SK-MEL-5 (cell line): Measurements from ENCODE around the gene LCMT1. TPM values are rescaled to one million over a fixed set of nuclear protein-coding genes. Genes with fewer than 3 reads are reported as not detected.
"Not testable (repeated sequence)": the region's sequence is repeated elsewhere in the genome, so short reads cannot be mapped to it uniquely, and the experiment has no call there.

ENCODE experiments used
- DNase-seq: peaks from one replicate; pipeline ENCODE4 v3.0.0-alpha.2; 2016; ENCODE audit warnings: low read depth, low spot score
- in situ Hi-C: cut with HindIII; loops from 2 replicates; pipeline ENCODE4 v1.10.0; 2016; ENCODE audit warnings: low sequenced_read_pairs, high pct_unique_total_duplicates, low pct_unique_long_range_greater_than_20kb
- polyA plus RNA-seq, 2 experiments: library from polyadenylated mRNA; depleted of rRNA; stranded (reverse); fragments of >200 nt; gene quantifications; 2 replicates each; pipeline ENCODE4 v1.2.3, GENCODE V29; 2015
- total RNA-seq: library from RNA; depleted of rRNA; stranded (reverse); fragments of >200 nt; shearing (Covaris generic); gene quantifications from 2 replicates; pipeline ENCODE4 v1.2.3, GENCODE V29; 2014; rRNA removed

LCMT1 gene
- 18.0 and 22.0 TPM in 2 replicates for total RNA-seq
- polyA plus RNA-seq (2015; cell fraction: cytosol; rRNA removed): 25.0 and 34.8 TPM in 2 replicates
- 16.7 and 30.5 TPM in 2 replicates for polyA plus RNA-seq (2015; cell fraction: nucleus; rRNA removed)

DNA sequence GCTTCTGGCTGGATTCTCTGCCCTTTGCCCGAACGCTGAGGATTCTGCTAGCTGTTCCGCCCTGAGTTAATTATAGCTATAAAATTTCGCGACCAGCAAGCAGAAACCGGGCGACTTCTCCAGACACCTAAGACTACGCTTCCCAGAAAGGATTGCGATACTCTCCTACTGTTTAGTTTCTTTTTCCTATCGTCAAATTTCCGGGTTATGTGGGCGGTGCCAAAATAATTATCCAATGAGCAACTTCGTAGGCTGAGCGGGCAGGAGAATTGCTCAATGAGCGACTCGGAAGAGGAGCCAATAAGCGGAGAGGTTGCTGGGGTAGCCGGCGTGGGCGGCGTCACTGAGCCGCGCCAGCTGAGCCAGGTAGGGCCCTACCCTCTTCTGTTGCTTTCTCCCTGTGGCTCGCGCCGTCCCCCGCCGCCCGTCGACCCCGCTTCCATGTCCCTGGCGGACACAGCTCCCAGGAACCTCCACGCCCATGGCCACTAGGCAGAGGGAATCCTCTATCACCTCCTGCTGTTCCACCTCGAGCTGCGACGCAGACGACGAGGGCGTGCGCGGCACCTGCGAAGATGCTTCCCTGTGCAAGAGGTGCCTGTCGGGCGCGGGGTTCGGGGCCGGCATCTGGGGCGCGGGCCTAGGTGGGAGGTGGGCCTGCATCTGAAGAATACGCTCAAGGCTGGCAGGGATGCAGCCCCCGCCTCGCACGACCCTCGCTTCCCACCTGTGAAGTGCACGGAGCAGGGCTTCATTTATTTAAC, at the start of gene LCMT1:
Gene LCMT1 (plus strand): TSS at position 340 of the 764 bp plus-strand sequence. CDS start 142 bp downstream, at position 482.
- DNase-seq: peak; percentile 98
- in situ Hi-C loops: no loop called here

DNA sequence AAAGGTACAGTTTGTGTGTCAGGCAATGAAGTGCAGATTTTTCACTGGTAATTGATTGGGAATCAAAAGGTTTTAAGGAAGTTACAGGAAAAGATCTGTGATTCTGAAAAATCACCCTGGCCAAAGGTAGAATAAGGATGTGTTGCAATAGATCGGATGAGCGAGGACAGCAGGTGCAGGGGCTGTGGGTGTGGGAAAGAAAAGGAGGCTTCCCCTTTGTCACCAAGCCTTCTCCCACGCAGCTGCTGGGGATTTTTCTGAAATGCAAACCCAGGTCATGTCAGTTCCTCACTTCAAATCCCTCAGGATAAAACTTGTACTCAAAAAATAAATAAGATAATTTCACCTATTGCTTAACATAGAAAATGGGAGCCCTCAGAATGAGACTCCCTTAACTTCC, 48.4 kb upstream of the LCMT1 start:
- DNase-seq: no peak
- in situ Hi-C loops: no loop called here

DNA sequence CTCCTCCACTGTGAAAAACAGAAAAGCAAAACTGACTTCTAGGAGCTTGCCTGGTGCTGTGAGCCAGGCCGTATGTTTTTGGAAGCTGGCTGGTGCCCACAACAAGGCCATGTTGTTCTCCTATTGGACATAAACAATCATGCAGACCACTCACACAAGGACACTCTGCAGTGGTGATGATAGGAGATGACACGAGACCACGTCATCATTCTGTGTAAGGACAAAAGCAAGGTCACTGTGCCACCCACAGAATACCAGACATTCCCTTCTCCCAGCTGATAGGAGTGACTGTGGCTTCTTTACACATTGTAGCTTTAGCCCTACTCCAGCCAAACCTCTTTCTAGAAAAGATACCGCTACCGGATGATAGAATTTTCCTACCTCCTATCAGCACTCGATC, 47.7 kb upstream of the LCMT1 start:
- in situ Hi-C loops: no loop called here
- DNase-seq: no peak

DNA sequence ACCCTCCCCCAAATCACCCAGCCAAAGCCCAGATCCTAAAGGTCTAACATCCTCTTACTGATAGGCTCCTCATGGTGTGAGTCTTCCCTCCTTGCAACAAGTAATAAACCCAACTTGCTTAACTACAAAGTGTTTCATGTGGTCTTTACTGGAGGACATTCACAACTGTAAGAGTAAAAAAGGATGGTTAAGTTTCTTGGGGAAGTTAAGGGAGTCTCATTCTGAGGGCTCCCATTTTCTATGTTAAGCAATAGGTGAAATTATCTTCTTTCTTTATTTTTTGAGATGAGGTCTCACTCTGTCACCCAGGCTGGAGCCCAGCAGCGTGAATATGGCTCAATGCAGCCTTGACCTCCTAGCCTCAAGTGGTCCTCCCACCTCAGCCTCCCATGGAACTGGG, 47.3 kb upstream of the LCMT1 start:
- in situ Hi-C loops, DNase-seq: not testable (repeated sequence)

DNA sequence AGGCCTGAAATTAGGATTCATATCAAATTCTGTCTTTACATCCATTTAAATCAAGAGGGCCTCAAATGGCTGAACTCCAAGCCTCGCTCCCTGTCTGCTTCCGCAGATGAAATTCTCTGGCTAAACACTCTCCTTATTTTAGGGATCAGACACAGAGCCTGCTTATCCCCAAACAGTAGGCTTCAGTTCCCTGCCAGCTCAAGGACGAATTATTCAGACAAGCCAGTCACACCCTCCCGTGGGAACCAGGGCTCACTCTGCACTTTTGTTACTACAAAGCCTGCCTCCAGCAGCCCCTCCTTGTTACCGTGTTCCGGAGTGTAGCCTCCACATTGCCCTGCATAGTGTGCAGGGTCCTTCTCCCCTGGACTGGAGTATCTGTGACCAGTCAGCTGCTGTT, 46.6 kb upstream of the LCMT1 start:
- peak; percentile 81 for DNase-seq

DNA sequence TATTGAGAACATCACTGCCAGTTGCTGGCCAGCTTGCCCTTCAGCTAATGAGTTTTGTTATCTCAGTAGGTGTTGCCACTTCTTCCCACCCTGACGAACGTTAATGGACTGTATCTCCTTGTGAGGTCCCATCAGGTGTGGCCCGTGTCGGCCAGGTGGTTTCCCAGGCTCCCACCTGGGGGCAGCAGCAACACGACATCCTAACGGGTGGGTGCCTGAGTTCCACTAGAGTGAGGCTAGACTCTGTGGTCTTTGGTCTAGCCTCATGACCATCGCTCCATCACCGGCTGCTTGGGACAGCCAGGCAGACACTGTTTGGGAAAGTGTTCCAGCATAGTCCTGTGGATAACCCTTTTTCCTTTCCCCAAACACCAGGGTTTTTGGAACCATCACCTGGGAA, 45.6 kb upstream of the LCMT1 start:
- no peak for DNase-seq
- in situ Hi-C loops: no loop called here

More for the DNA sequence above, 46.6 kb upstream of the LCMT1 start:
- in situ Hi-C loops: no loop called here

DNA sequence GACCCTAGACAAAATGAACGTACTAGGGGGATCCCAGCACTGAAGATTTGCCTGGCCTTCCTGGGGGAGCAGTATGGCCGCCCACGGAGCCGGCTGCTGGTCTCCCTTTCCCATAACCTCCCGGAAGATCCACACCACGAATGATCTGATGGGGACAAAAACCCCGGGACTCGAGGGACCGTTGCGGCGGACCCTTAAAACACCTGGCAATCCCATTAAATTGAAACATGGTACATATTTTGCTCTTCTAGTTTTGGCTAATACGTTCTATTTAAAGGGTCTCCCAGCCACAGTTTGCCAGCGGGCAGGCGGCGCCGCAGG, 45.2 kb upstream of the LCMT1 start:
- in situ Hi-C loops: no loop called here
- no peak for DNase-seq

DNA sequence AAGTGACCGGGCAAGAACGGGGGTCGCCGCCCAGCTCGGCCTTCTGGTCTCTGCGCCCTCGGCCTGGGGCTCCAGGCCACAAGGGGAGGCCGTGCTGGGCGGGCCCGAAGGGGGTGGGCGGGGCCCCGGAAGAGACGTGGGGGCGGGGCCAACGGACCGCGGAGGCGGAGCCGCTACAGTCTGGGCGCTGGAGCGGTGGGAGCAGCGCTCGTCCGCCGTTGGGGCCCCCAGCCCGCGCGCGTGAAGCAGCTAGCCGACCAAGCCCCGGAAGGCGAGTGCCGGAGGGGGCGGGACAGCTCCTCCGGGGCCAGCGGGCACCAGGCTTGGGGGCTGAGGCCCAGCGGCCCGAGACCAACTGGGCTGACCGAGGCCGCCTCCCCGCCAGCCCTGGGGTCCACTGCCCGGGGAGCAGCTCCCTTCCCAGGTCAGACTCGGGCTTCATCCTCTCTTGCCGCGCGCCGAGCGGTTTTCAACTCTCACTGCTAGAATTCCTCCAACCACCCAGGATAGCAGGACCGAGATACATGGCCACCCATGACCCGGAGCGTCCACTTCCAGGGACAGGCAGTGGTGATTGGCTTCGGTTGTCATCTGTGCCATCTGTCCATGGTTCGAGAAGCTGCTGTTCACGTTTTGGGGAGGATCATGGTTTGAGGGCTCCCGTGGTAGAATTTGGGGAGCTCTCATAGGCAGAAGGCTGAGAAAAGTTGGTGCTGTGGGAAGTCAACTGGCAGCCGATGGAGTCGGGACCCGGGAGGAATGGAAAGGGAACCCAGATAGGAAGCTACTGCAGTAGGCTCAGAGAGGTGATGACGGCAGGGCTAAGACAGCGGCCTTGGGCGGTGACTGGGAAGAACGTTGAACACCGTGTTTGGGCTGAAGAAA, 44.6 kb upstream of the LCMT1 start:
- DNase-seq: peak; percentile 63
- in situ Hi-C loops: no loop called here

DNA sequence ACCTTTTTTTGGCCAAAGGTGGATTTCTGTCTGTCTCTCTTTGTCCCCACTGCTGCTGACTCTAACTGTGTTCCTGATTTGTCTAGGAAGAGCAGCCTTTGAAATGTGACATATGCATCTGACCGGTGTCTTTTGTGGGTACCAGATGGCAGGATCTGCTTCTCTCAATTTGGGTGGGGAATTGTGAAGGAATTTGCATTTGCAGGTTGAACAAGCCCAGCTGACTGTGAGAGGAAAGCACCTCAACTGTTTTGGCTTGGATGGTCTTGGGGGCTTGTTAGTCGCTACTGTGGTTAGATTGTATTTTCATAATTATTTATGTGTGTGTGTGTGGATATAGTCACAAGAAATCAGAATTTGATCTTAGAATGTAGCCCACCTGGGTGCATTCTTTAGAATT, 37.7 kb upstream of the LCMT1 start:
- in situ Hi-C loops: no loop called here
- DNase-seq: no peak

DNA sequence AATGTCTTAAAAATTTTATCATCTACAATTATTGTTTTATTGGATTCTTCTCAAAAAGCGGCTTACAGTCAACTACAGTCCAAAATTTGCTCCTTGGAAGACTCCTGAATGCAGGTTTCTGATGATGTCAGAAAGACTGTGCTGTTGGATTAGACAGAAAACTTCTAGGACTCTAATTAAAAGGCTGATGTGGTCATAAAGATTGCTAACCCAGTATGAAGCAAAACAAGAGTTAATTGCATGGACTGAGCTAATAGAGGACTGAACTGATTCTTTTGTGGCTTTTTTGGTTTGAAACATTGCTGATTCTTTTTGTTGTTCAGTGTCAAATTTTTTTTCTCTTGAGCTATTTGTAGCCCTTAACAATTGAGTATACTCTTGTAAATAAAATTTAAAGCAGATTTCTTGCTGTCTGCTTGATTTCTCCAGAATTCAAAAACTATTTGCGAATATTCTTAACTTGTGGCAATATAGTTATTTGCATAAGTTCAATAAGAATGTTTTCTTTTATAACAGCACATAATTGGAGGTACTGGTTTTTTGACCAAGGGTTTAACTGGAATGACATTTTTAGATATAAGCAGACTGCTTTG, 33.1 kb upstream of the LCMT1 start:
- in situ Hi-C loops: no loop called here
- no peak for DNase-seq

DNA sequence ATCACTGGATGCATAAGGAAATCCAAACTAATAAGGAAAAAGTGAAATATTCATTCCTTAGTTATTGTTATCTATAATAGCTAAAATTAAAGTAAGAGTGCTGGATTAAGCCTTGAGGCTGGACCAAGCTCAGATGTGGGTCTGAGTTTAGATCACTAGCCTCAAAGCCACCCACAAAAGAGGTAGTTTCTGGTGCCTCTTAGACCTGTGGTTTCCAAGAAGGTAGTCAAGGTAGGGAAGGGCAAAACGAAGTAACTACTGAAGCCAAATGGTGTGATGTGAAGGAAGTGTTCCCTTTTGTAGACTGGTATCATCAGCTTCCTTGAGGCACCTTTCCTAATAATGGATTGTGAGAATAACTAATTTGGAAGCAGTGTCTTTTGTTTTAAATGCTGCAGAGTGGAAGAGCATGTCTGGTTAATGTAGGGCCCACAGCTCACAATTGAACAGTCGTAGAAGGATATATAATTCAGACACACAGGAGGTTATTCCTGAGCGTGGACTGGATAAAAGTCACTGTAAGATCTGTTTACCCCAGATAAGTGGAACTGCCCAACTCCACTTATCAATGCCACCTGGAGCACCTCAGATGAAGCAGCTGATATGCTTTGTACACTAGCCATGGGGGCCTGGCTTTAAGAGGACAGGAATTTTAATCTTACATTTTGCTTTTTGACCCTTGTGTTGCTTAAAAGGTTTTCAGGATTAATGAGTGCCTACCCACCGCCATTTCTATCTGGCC, 31.7 kb upstream of the LCMT1 start:
- in situ Hi-C loops: no loop called here
- DNase-seq: no peak

DNA sequence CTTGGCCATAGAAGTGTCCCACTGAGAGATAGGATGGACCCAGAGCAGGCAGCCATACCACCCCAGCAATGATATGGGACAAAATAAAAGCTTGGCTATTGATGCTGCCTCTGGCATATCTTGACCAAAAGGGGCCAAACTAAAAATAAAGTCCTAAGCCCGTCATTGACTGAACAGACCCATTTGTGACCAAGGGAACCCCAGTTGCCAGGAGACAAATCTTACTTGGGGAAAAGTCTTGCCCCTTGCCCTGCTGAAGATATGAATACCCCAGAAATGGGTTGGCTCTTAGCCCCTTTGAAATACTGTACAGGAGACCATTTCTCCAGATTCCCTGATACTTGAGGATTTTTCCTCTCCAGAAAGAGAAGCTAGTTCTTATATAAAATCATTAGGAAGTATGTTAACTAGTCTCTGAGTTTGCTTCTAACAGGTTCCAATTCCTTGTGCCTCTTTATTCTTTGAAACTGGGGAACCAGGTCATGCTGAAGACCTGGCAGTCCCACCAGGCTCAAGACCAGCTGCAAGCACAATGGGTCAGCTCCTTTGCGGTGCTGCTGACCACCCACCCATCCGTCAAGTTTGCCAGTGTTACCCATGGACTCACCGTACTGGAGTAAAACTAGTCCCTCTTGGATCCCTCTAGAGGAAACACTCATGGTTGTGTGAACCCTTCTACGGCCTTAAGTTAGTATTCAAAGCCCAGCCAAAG, 31.0 kb upstream of the LCMT1 start:
- in situ Hi-C loops: no loop called here
- DNase-seq: no peak

DNA sequence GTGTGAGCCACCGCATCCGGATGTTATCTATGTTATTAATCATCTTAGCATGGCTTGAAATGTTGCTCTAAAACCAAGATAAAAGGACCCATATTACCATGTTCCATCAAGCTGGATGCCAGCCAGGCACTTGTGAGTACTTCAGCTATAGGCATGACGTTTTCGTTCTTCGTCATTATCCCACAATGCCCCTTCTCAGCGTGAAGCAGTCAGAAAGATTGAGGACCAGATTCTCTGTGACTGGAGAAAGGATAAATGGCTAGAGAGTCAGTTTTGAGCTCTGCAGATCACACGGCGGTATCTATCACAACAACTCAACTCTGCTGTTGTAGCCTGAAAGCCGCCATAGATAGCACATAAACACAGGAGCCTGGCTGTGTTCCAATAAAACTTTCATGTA, 29.8 kb upstream of the LCMT1 start:
- in situ Hi-C loops: no loop called here
- no peak for DNase-seq

DNA sequence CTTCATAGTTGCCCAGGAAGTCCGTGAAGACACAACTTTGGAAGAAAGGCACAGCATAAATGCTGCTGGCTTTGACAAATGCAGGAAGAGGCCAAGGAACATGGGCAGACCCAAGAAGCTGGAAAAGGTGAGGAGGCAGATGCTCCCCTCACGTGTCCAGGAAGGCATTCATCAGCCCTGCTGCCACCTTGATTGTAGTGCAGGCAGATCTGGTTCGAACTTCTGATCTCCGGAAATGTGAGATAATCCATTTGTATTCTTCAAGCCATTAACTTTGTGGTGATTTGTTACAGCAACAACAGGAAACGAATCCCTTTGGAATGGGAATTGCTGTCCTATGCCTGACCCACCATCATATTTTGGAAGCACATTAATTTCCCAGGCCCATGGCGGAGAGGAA, 28.5 kb upstream of the LCMT1 start:
- in situ Hi-C loops: no loop called here
- DNase-seq: no peak

DNA sequence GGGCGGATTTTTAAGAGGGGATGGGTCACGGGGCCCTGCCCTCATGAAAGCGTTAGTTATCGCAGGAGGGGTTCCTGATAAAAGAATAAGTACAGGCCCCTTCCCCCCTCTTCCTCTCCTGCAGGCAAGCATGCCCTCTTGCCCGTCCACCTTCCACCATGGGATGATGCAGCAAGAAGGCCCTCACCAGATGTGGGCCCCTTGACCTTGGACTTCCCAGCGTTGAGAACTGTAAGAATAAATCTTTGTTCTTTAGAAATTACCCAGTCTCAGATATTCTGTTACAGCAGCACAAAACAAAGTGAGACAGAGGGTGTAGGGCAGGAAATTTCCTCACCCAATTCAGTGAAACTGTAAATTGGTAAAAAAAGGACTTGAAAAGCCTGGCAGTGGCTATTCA, 27.8 kb upstream of the LCMT1 start:
- in situ Hi-C loops: no loop called here

DNA sequence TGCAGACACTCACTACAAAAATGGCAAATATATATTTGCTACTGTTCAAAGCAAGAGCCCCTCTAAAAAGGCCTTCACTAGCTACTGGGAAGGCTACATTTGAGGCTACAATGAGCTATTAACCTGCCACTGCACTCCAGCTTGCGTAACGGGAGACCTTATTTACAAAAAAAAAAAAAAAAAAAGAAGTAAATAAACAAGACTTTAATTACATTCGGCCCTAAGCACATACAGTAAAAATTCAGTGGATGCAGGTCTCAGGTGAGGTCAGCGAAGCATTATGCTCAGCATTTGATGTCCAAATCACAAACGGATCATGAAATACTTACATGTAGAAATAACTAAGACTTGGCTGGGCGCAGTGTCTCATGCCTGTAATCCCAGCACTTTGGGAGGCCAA, 26.7 kb upstream of the LCMT1 start:
- no peak for DNase-seq
- in situ Hi-C loops: no loop called here

More for the DNA sequence above, 27.8 kb upstream of the LCMT1 start:
- DNase-seq: no peak

DNA sequence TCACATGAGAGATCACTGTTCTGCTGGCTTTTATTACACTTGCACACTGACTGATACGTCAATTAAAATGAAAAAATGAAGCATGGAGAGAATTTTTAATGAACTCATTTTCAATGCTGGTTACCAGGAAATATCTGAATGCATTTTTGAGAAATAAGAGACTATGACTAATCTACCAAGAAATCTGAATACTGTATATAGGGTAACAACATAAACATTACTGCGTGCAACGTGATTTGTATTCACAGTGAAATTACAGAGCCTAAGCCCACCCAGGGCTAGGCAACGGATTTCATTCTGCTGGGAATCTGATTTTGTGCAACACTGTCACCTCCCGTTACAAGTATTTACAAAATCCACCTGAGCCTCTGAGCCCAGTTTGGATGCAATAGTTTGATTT, 23.8 kb upstream of the LCMT1 start:
- in situ Hi-C loops: no loop called here
- DNase-seq: no peak
